Fibroblast of lung (primary cell): ENCODE measurements around the gene NTF4. TPM values are rescaled to one million over a fixed set of nuclear protein-coding genes. Genes with fewer than 3 reads are reported as not detected.

Experiments used
- DNase-seq, 2 donors: peaks; one replicate each; pipeline versions ENCODE4 v3.0.0 to v3.0.0-alpha.2; 2010; ENCODE audit warnings: low read depth in 2 of 2
- H2AFZ ChIP-seq: 2 replicates; pipeline ENCODE4 v1.5.1; 2012; ENCODE audit warnings: low read length, control low read depth, inconsistent platforms
- H3K27ac ChIP-seq: 2 replicates; pipeline ENCODE4 v1.5.1; 2011; ENCODE audit warnings: low read length, control low read depth; ENCODE audit not compliant: insufficient read depth
- H3K27me3 ChIP-seq: 2 replicates; pipeline ENCODE4 v1.5.1; 2011; ENCODE audit warnings: mild to moderate bottlenecking, low read length; ENCODE audit not compliant: control insufficient read depth, insufficient read depth
- H3K36me3 ChIP-seq: 2 replicates; pipeline ENCODE4 v1.5.1; 2011; ENCODE audit warnings: low read length; ENCODE audit not compliant: control insufficient read depth, insufficient read depth
- H3K4me1 ChIP-seq: 2 replicates; pipeline ENCODE4 v1.5.1; 2011; ENCODE audit warnings: low read length; ENCODE audit not compliant: control insufficient read depth, insufficient read depth; ENCODE audit errors: extremely low read depth
- H3K4me2 ChIP-seq: 2 replicates; pipeline ENCODE4 v1.5.1; 2011; ENCODE audit warnings: low read length, control low read depth; ENCODE audit not compliant: insufficient read depth; ENCODE audit errors: extremely low read depth
- H3K4me3 ChIP-seq, 4 experiments: fragments of 200-600 bp in 1 of 4; sonication (generic) in 1 of 4; replicated peaks in 1 of 4; 2 replicates each; pipeline ENCODE4 v1.5.1; 2011 to 2016; ENCODE audit warnings: low read length in 4 of 4, low read depth in 3 of 4, mild to moderate bottlenecking in 3 of 4, control low read depth in 2 of 4, inconsistent platforms in 1 of 4, mixed read lengths in 1 of 4; ENCODE audit not compliant: insufficient read depth in 1 of 4; ENCODE audit errors: control extremely low read depth in 1 of 4
- H3K79me2 ChIP-seq: 2 replicates; pipeline ENCODE4 v1.5.1; 2012; ENCODE audit warnings: mild to moderate bottlenecking, low read length, inconsistent platforms; ENCODE audit not compliant: control insufficient read depth, insufficient read depth
- H3K9ac ChIP-seq: 2 replicates; pipeline ENCODE4 v1.5.1; 2011; ENCODE audit warnings: mild to moderate bottlenecking, low read length, control low read depth; ENCODE audit not compliant: insufficient read depth
- H3K9me3 ChIP-seq: 2 replicates; pipeline ENCODE4 v1.5.1; 2012; ENCODE audit warnings: low read depth, low read length; ENCODE audit not compliant: control insufficient read depth, insufficient read depth
- H4K20me1 ChIP-seq: 2 replicates; pipeline ENCODE4 v1.5.1; 2011; ENCODE audit warnings: low read length; ENCODE audit not compliant: control insufficient read depth, insufficient read depth; ENCODE audit errors: extremely low read depth
- CTCF ChIP-seq, 2 donors: IDR thresholded peaks in 1 of 2; conservative IDR thresholded peaks in 1 of 2; 1 replicate in 1 of 2; 2 replicates in 1 of 2; pipeline ENCODE4 v1.5.1; 2011 to 2012; ENCODE audit warnings: low read length in 2 of 2, control low read depth in 1 of 2, inconsistent platforms in 1 of 2, low read depth in 1 of 2, mild to moderate bottlenecking in 1 of 2
- EZH2 ChIP-seq: IDR thresholded peaks from 2 replicates; pipeline ENCODE4 v1.5.1; 2012; ENCODE audit warnings: low read length, control low read depth, mild to moderate bottlenecking; ENCODE audit errors: missing control alignments
- polyA plus RNA-seq, 2 donors: library from polyadenylated mRNA; depleted of rRNA in 1 of 2; stranded (reverse) in 1 of 2; unstranded in 1 of 2; fragments of >200 nt; gene quantifications; 2 replicates each; pipeline ENCODE4 v1.2.1, GENCODE V29; 2011 to 2012; ENCODE audit warnings: missing spikeins in 1 of 2
- total RNA-seq: library from RNA; depleted of rRNA; stranded (reverse); fragments of >200 nt; gene quantifications from 2 replicates; pipeline ENCODE4 v1.2.1, GENCODE V29; 2014

The NTF4 gene
- total and polyA plus RNA-seq, 2 donors (not counting 1 experiment from before 2014, with no cell fraction given): not detected

- H4K20me1 ChIP-seq: no peaks in the 10 kb centered on the region
- no peak overlapping the region for H3K4me2 ChIP-seq
- no peak overlapping the region for H2AFZ ChIP-seq
- TF ChIP-seq EZH2 (no peak), CTCF (conservative IDR thresholded peaks at IDR 0.05 in 1 of 2, IDR thresholded peaks at IDR 0.05 in 1 of 2; ENCODE audit: low read depth in 1 of 2, low read length in 2 of 2) (no peak)
- no peaks in the 10 kb centered on the region for H3K27me3 ChIP-seq
- H3K27ac ChIP-seq: no peak overlapping the region
- H3K9ac ChIP-seq: no peak overlapping the region
- peaks cover 21% of the 10 kb centered on the region for H3K36me3 ChIP-seq
- peaks cover 3% of the 10 kb centered on the region for H3K4me1 ChIP-seq
- no peaks in the 10 kb centered on the region for H3K9me3 ChIP-seq
- no peak for DNase-seq
- no peaks in the 10 kb centered on the region for H3K79me2 ChIP-seq
- H3K4me3 ChIP-seq: no peak overlapping the region
These were observed 46.8 kb upstream of the NTF4 start for GRCh38 chr19:49111218-49111998.

- H3K27ac ChIP-seq: no peak overlapping the region
- no peak for TF ChIP-seq CTCF (conservative IDR thresholded peaks at IDR 0.05 in 1 of 2, IDR thresholded peaks at IDR 0.05 in 1 of 2; ENCODE audit: low read depth in 1 of 2, low read length in 2 of 2)
These were observed 45.9 kb upstream of the NTF4 start for GRCh38 chr19:49110567-49110966.

GRCh38 chr19:49109569-49110233, 45.1 kb upstream of the NTF4 start:
- Histone ChIP-seq H3K4me1 (peaks cover 3% of the 10 kb centered on the region), H4K20me1 (no peaks in the 10 kb centered on the region), H3K27me3 (no peaks in the 10 kb centered on the region), H3K4me2 (no peak overlapping the region), H2AFZ (no peak overlapping the region), H3K27ac (no peak overlapping the region), H3K9ac (no peak overlapping the region), H3K9me3 (no peaks in the 10 kb centered on the region), H3K4me3 (no peak overlapping the region), H3K79me2 (no peaks in the 10 kb centered on the region), H3K36me3 (peaks cover 29% of the 10 kb centered on the region)
- TF ChIP-seq CTCF (conservative IDR thresholded peaks at IDR 0.05 in 1 of 2, IDR thresholded peaks at IDR 0.05 in 1 of 2; ENCODE audit: low read depth in 1 of 2, low read length in 2 of 2) (no peak), EZH2 (no peak)
- DNase-seq: no peak

More at GRCh38 chr19:49110567-49110966, 45.9 kb upstream of the NTF4 start:
- H3K4me2 ChIP-seq: no peak overlapping the region
- H3K9me3 ChIP-seq: no peaks in the 10 kb centered on the region
- no peaks in the 10 kb centered on the region for H3K27me3 ChIP-seq
- peak in 1 of 2 donors; percentile 62 for DNase-seq
- H3K4me1 ChIP-seq: peaks cover 3% of the 10 kb centered on the region
- H3K4me3 ChIP-seq: no peak overlapping the region
- no peak overlapping the region for H3K9ac ChIP-seq
- no peak overlapping the region for H2AFZ ChIP-seq
- H3K79me2 ChIP-seq: no peaks in the 10 kb centered on the region
- H4K20me1 ChIP-seq: no peaks in the 10 kb centered on the region
- peaks cover 24% of the 10 kb centered on the region for H3K36me3 ChIP-seq
